ENCODE results near the gene GPSM1.

DNA sequence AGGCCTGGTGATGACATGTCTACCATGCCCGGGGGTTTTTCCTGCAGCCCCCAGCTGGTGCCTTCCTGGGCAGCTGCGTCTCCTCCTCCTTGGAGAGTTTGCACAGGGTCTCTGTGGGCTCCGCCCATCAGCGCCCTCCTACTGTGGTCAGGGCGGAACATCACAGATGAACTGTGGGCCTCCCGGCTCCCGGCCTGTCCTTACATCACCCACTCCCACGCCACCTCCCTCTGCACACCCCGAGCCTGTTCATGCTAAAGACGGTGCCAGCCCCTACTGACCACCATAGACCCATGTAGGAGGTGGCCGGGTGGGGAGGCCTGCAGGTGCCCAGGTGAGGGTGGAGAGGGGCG lies 12.6 kb downstream of the GPSM1 start:
- TF ChIP-seq CTCF (conservative IDR thresholded peaks at IDR 0.05), result no peak
- TF ChIP-seq ZFX (IDR thresholded peaks at IDR 0.05), result no peak

All from C4-2B (cell line).